MM.1S (cell line): ENCODE results near the gene STK4.

Experiments
- DNase-seq: peaks from one replicate; pipeline ENCODE4 v3.0.0-alpha.2; 2015
- H2AFZ ChIP-seq: fragments of 300-600 bp; sonication (generic); 2 replicates; pipeline ENCODE4 v1.6.0; 2016; ENCODE audit warnings: antibody characterized with exemption, low read length
- H3F3A ChIP-seq: fragments of 300-600 bp; sonication (generic); 2 replicates; pipeline ENCODE4 v1.6.1; 2016; ENCODE audit warnings: mild to moderate bottlenecking, antibody characterized with exemption, low read length, moderate library complexity, mixed read lengths; ENCODE audit not compliant: insufficient read depth
- H3K27ac ChIP-seq: fragments of 300-600 bp; sonication (generic); 2 replicates; pipeline ENCODE4 v1.5.1; 2016; ENCODE audit warnings: mild to moderate bottlenecking, low read length
- H3K27me3 ChIP-seq: fragments of 300-600 bp; sonication (generic); replicated peaks from 2 replicates; pipeline ENCODE4 v1.6.0; 2016; ENCODE audit warnings: low read length; ENCODE audit not compliant: insufficient read depth
- H3K36me3 ChIP-seq: fragments of 300-600 bp; sonication (generic); replicated peaks from 2 replicates; pipeline ENCODE4 v1.6.1; 2016; ENCODE audit warnings: mild to moderate bottlenecking, low read length, mixed read lengths; ENCODE audit not compliant: insufficient read depth
- H3K4me1 ChIP-seq: fragments of 300-600 bp; sonication (generic); 2 replicates; pipeline ENCODE4 v1.6.1; 2016; ENCODE audit warnings: low read length, mixed read lengths
- H3K4me2 ChIP-seq: fragments of 300-600 bp; sonication (generic); 2 replicates; pipeline ENCODE4 v1.6.0; 2016; ENCODE audit warnings: low read depth, low read length
- H3K4me3 ChIP-seq: fragments of 300-600 bp; sonication (generic); 2 replicates; pipeline ENCODE4 v1.5.1; 2016; ENCODE audit warnings: low read length, mixed read lengths
- H3K79me2 ChIP-seq: fragments of 300-600 bp; sonication (generic); 2 replicates; pipeline ENCODE4 v1.6.1; 2016; ENCODE audit warnings: mixed run types, low read length, mixed read lengths
- H3K9ac ChIP-seq: fragments of 300-600 bp; sonication (generic); 2 replicates; pipeline ENCODE4 v1.6.1; 2016; ENCODE audit warnings: low read length, mixed read lengths
- H3K9me2 ChIP-seq: fragments of 300-600 bp; sonication (generic); replicated peaks from 2 replicates; pipeline ENCODE4 v1.6.1; 2016; ENCODE audit warnings: mild to moderate bottlenecking, low read length, mixed read lengths; ENCODE audit not compliant: insufficient read depth
- H3K9me3 ChIP-seq: fragments of 300-600 bp; sonication (generic); replicated peaks from 2 replicates; pipeline ENCODE4 v1.6.1; 2016; ENCODE audit warnings: mild to moderate bottlenecking, low read length, mixed read lengths; ENCODE audit not compliant: insufficient read depth
- H4K20me1 ChIP-seq: fragments of 300-600 bp; sonication (generic); 2 replicates; pipeline ENCODE4 v1.6.1; 2016; ENCODE audit warnings: mild to moderate bottlenecking, low read length, moderate library complexity, mixed read lengths; ENCODE audit not compliant: insufficient read depth
- EZH2 ChIP-seq: fragments of 300-600 bp; sonication (generic); optimal IDR thresholded peaks from 2 replicates; pipeline ENCODE3; 2017; ENCODE audit warnings: low read depth, mild to moderate bottlenecking, antibody characterized with exemption, low read length, mixed read lengths
- EZH2phosphoT487 ChIP-seq: fragments of 300-600 bp; sonication (generic); IDR thresholded peaks from 2 replicates; pipeline ENCODE4 v1.6.1; 2018; ENCODE audit warnings: antibody characterized with exemption, low read length
- TF ChIP-seq, protein P1 (sequence below): fragments of 300-600 bp; sonication (generic); IDR thresholded peaks from 2 replicates; pipeline ENCODE4 v1.5.1; 2016; ENCODE audit warnings: antibody characterized with exemption, low read length, mixed read lengths

STK4 gene

DNA sequence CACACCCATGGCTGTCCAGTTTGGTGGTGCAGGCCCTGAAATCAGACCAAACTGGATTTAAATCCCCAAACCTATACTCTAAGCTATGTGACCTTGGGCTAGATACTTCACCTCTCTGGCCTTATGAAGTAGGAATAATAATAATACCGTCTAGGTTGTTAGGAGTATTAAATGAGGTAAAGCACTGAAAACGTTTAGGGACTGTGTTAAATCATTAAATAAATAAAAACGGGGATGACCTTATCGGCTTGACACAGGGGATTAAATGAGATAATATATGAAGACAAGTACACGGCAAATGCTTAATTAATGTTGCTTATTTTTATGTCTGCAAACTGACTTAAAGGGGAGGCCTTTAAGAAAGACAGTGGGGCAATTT lies 672 bp upstream of the STK4 start:
- peak overlapping the region; percentile 76 for H2AFZ ChIP-seq
- peak overlapping the region; percentile 82 for H3K4me2 ChIP-seq
- no peaks in the 10 kb centered on the region for H4K20me1 ChIP-seq
- H3K36me3 ChIP-seq, result no peaks in the 10 kb centered on the region
- no peaks in the 10 kb centered on the region for H3K9me2 ChIP-seq
- no peaks in the 10 kb centered on the region for H3K9me3 ChIP-seq
- no peak for DNase-seq
- H3K9ac ChIP-seq, result peak overlapping the region; percentile 90
- peaks cover 34% of the 10 kb centered on the region for H3K4me1 ChIP-seq
- peaks cover 44% of the 10 kb centered on the region for H3K79me2 ChIP-seq
- H3K27me3 ChIP-seq, result no peaks in the 10 kb centered on the region
- peak overlapping the region; percentile 95 for H3K4me3 ChIP-seq
- H3K27ac ChIP-seq, result peak overlapping the region; percentile 83; the same call in 1 of the 2 replicates
- TF ChIP-seq EZH2phosphoT487, result no peak
- TF ChIP-seq EZH2, result no peak
- TF ChIP-seq, protein P1, sequence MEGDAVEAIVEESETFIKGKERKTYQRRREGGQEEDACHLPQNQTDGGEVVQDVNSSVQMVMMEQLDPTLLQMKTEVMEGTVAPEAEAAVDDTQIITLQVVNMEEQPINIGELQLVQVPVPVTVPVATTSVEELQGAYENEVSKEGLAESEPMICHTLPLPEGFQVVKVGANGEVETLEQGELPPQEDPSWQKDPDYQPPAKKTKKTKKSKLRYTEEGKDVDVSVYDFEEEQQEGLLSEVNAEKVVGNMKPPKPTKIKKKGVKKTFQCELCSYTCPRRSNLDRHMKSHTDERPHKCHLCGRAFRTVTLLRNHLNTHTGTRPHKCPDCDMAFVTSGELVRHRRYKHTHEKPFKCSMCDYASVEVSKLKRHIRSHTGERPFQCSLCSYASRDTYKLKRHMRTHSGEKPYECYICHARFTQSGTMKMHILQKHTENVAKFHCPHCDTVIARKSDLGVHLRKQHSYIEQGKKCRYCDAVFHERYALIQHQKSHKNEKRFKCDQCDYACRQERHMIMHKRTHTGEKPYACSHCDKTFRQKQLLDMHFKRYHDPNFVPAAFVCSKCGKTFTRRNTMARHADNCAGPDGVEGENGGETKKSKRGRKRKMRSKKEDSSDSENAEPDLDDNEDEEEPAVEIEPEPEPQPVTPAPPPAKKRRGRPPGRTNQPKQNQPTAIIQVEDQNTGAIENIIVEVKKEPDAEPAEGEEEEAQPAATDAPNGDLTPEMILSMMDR, result no peak
- peaks cover 41% of the 10 kb centered on the region for H3F3A ChIP-seq

DNA sequence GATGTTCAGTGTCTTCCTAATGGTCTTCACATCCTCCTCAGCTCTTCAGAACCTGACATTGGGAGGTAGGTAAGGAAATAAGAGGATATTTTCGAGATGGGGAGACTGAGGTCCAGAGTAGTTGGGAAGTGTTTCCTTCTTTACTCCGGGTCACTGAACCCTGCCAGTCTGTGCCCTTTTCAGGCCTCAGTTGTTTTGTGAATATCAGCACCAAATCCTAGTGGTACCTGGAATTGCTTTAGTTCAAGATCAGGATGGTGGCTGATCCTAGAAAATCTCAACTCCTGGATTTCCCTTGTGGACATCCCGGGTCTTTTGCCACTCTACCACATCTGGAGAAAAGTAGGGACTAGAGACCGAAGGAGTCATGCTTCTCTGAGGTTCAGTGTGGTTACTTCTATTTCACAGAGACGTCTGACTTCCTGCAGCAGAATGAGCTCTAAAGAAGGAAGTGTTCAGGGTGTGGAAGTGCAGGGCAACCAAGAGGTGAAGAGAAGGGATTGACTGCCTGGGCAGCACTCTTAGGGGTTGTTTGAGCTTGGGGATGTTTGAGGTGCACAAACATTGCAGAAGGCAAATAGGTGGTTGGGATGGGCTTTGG lies 995 bp downstream of the STK4 start:
- DNase-seq, result peak; percentile 60
- no peak overlapping the region for H2AFZ ChIP-seq
- TF ChIP-seq EZH2phosphoT487, result no peak

DNA sequence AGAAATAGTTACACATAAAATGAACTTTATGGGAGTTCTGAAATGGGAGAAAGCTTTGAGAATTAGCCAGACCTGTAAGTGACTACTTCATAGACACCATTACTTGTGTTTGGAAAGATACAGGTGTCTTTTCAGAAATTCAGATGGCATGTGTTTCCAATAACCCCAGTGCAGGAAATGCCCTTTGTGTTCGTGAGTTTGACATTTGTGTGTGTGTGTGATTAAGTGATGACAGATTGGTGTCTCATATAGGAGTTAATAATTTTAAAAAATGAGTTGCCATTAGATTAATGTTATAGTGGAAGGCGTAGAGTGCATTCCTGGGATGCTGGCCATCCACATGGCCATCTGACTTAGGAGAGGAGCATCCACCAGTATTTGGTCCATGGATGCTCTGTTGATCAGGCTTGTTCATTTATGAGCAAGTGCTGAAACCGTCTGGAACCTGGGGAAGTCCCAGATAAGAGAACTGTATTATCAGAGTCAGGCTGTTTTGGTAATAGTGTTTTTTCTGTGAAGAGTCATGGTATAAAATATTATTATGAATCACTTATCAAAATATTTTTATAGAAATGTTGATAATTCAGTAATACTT lies 3.1 kb downstream of the STK4 start:
- Histone ChIP-seq H3K9ac (peak overlapping the region; percentile 53; the same call in 1 of the 2 replicates), H3K4me3 (peak overlapping the region; percentile 95), H3K4me1 (peaks cover 32% of the 10 kb centered on the region), H3K36me3 (peaks cover 17% of the 10 kb centered on the region), H3K9me3 (no peaks in the 10 kb centered on the region), H3K27ac (peak overlapping the region; percentile 83), H4K20me1 (no peaks in the 10 kb centered on the region), H3K27me3 (no peaks in the 10 kb centered on the region), H3F3A (peaks cover 66% of the 10 kb centered on the region), H3K4me2 (peak overlapping the region; percentile 91), H2AFZ (no peak overlapping the region), H3K9me2 (no peaks in the 10 kb centered on the region), H3K79me2 (peaks cover 73% of the 10 kb centered on the region)
- TF ChIP-seq EZH2 (no peak), EZH2phosphoT487 (no peak)
- TF ChIP-seq, protein P1, result no peak
- DNase-seq, result peak; percentile 38

More for the DNA sequence above, 995 bp downstream of the STK4 start:
- H3K4me1 ChIP-seq, result peaks cover 31% of the 10 kb centered on the region
- H3K9me3 ChIP-seq, result no peaks in the 10 kb centered on the region
- peaks cover 52% of the 10 kb centered on the region for H3K79me2 ChIP-seq
- peak overlapping the region; percentile 83 for H3K27ac ChIP-seq
- 0 out of 2 replicates have a peak, but pooled peaks cover 2% of the 10 kb centered on the region for H3K36me3 ChIP-seq
- no peaks in the 10 kb centered on the region for H3K27me3 ChIP-seq
- H4K20me1 ChIP-seq, result no peaks in the 10 kb centered on the region
- H3K9me2 ChIP-seq, result no peaks in the 10 kb centered on the region
- peak overlapping the region; percentile 91 for H3K4me2 ChIP-seq
- peak overlapping the region; percentile 90 for H3K9ac ChIP-seq
- H3K4me3 ChIP-seq, result peak overlapping the region; percentile 95
- peaks cover 58% of the 10 kb centered on the region for H3F3A ChIP-seq
